GM20000 (cell line): ENCODE measurements around the gene ZNF780A.

Experiments
- DNase-seq: peaks from one replicate; pipeline ENCODE4 v3.0.0; 2012; ENCODE audit warnings: low spot score
- TF ChIP-seq, protein P1 (sequence below): IDR thresholded peaks from 2 replicates; pipeline ENCODE4 v1.5.1; 2012; ENCODE audit warnings: mild to moderate bottlenecking, control low read depth; ENCODE audit errors: extremely low read depth, missing control alignments

Gene ZNF780A

GRCh38 chr19:40090241-40091204 lies at the start of gene ZNF780A:
ZNF780A (minus strand) TSS chr19:40090943; CDS start chr19:40084753, 6,190 bp downstream.
- DNase-seq: peak; percentile 74
- TF ChIP-seq, protein P1, sequence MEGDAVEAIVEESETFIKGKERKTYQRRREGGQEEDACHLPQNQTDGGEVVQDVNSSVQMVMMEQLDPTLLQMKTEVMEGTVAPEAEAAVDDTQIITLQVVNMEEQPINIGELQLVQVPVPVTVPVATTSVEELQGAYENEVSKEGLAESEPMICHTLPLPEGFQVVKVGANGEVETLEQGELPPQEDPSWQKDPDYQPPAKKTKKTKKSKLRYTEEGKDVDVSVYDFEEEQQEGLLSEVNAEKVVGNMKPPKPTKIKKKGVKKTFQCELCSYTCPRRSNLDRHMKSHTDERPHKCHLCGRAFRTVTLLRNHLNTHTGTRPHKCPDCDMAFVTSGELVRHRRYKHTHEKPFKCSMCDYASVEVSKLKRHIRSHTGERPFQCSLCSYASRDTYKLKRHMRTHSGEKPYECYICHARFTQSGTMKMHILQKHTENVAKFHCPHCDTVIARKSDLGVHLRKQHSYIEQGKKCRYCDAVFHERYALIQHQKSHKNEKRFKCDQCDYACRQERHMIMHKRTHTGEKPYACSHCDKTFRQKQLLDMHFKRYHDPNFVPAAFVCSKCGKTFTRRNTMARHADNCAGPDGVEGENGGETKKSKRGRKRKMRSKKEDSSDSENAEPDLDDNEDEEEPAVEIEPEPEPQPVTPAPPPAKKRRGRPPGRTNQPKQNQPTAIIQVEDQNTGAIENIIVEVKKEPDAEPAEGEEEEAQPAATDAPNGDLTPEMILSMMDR: no peak

- TF ChIP-seq, protein P1: peak; percentile 38
- DNase-seq: peak; percentile 58
Measured at GRCh38 chr19:40139533-40140287, 49.0 kb upstream of the ZNF780A start.

- no peak for DNase-seq
- TF ChIP-seq, protein P1: no peak
Measured at GRCh38 chr19:40136818-40137217, 46.1 kb upstream of the ZNF780A start.

- DNase-seq: no peak
- TF ChIP-seq, protein P1: no peak
Measured at GRCh38 chr19:40134866-40135265, 44.1 kb upstream of the ZNF780A start.

- no peak for DNase-seq
- TF ChIP-seq, protein P1: no peak
Measured at GRCh38 chr19:40133491-40133890, 42.7 kb upstream of the ZNF780A start.

DNA sequence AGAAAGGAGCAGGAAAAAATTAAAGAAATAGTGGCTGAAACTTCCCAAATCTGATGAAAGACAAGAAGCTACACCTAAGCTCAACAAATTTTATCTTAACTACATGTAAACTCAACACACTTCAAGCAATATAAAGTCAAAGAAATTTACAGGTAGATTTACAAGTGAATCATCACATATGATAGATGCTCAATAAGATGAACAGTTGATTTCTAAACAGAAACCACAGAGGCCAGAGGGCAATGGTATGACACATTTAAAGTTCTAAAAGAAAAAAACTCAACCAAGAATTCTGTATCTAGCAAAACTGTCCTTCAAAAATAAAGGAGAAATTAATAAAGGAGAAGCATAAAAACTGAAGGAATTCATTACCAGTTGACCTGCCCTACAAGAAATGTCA lies 39.3 kb upstream of the ZNF780A start:
- DNase-seq: no peak
- TF ChIP-seq, protein P1: no peak

- DNase-seq: no peak
- TF ChIP-seq, protein P1: no peak
Measured at GRCh38 chr19:40129425-40129824, 38.7 kb upstream of the ZNF780A start.
